Left ventricle myocardium inferior (tissue), 1 donor: Measurements from ENCODE around the gene CACNA1C. TPM values are rescaled to one million over a fixed set of nuclear protein-coding genes. Genes with fewer than 3 reads are reported as not detected.

Experiments used
- DNase-seq: peaks from one replicate; pipeline ENCODE4 v3.0.0-alpha.2; 2020
- H3K27ac ChIP-seq: fragments of 200-600 bp; replicated peaks from 2 replicates; pipeline ENCODE4 v1.8.0; 2021
- H3K27me3 ChIP-seq: fragments of 200-600 bp; 2 replicates; pipeline ENCODE4 v1.8.0; 2021; ENCODE audit warnings: low read depth
- H3K36me3 ChIP-seq: fragments of 200-600 bp; 2 replicates; pipeline ENCODE4 v1.8.0; 2021
- H3K4me1 ChIP-seq: fragments of 200-600 bp; 2 replicates; pipeline ENCODE4 v1.8.0; 2021
- H3K4me3 ChIP-seq: fragments of 200-600 bp; 2 replicates; pipeline ENCODE4 v1.8.0; 2021; ENCODE audit warnings: mild to moderate bottlenecking, moderate library complexity
- H3K9me3 ChIP-seq: fragments of 200-600 bp; replicated peaks from 2 replicates; pipeline ENCODE4 v1.8.0; 2021
- intact Hi-C: fragments of 100-400 bp; cut with micrococcal nuclease; formaldehyde crosslinking; loops from one replicate; pipeline ENCODE4 v1.11.0; 2022
- total RNA-seq: library from RNA; stranded (reverse); fragmentation: NEBNext Ultra II Directional; extraction: Animal tissue kit (Norgen Biotek cat#: 25700); gene quantifications from one replicate; pipeline ENCODE4 v1.2.1, GENCODE V29; 2021
- TF ChIP-seq, protein P1 (sequence below): fragments of 200-600 bp; IDR thresholded peaks from 2 replicates; pipeline ENCODE4 v1.8.0; 2021; ENCODE audit warnings: antibody characterized with exemption, mild to moderate bottlenecking, borderline replicate concordance
- donor health status: DM: no; HTN: yes; CAD: no; lungs with severe emphysema.

Gene CACNA1C
- total RNA-seq, 1 donor from 2014 or later, result 137 TPM

DNA sequence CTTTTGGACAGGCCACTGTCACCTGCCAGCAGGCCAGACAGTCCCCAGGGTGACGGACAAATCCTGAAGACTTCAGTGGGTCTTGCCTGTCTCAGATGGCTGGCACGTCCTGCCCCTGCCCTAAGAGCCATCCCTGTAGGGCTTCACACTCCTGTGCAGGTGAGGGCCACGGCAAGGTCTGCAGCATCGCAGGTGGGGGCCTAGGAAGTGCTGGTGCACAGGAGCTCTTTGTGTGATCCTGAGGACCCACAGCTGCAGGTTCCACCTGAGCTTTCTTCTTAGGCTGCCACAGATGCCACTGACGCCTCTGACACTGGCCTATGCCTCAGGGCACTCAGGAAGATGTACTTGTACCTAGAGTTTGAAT is 633.5 kb downstream of the CACNA1C start:
- TF ChIP-seq, protein P1, sequence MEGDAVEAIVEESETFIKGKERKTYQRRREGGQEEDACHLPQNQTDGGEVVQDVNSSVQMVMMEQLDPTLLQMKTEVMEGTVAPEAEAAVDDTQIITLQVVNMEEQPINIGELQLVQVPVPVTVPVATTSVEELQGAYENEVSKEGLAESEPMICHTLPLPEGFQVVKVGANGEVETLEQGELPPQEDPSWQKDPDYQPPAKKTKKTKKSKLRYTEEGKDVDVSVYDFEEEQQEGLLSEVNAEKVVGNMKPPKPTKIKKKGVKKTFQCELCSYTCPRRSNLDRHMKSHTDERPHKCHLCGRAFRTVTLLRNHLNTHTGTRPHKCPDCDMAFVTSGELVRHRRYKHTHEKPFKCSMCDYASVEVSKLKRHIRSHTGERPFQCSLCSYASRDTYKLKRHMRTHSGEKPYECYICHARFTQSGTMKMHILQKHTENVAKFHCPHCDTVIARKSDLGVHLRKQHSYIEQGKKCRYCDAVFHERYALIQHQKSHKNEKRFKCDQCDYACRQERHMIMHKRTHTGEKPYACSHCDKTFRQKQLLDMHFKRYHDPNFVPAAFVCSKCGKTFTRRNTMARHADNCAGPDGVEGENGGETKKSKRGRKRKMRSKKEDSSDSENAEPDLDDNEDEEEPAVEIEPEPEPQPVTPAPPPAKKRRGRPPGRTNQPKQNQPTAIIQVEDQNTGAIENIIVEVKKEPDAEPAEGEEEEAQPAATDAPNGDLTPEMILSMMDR, result no peak
- Histone ChIP-seq H3K27me3 (no peaks in the 10 kb centered on the region), H3K36me3 (peaks cover 80% of the 10 kb centered on the region), H3K9me3 (no peaks in the 10 kb centered on the region), H3K27ac (no peak overlapping the region), H3K4me1 (peaks cover 11% of the 10 kb centered on the region), H3K4me3 (no peak overlapping the region)
- intact Hi-C loops, result no loop called here
- DNase-seq, result no peak

DNA sequence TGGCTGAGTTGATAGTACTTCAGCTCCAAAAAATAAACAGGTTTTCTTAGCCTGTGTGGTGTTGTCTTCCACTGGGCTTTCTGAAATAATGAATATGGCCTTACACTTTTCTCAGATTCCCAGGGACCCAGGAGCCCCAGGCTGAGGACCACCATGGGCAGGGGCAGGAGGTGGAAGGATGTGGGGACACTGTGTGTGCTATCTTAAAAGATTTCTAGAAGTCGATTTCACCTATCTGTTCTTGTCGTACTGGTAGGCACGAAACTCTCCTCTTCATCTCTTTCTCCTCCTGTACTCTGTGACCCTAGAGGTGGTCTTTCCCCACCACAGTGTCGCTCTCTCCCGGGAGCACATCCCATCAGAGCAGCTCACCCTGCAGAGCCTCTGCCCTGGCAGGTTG is 634.3 kb downstream of the CACNA1C start:
- DNase-seq, result no peak
- TF ChIP-seq, protein P1, result no peak
- no peak overlapping the region for H3K4me3 ChIP-seq
- H3K27me3 ChIP-seq, result no peaks in the 10 kb centered on the region
- H3K36me3 ChIP-seq, result peaks cover 82% of the 10 kb centered on the region
- intact Hi-C loops, result no loop called here
- H3K4me1 ChIP-seq, result peaks cover 18% of the 10 kb centered on the region
- no peak overlapping the region for H3K27ac ChIP-seq
- H3K9me3 ChIP-seq, result no peaks in the 10 kb centered on the region

DNA sequence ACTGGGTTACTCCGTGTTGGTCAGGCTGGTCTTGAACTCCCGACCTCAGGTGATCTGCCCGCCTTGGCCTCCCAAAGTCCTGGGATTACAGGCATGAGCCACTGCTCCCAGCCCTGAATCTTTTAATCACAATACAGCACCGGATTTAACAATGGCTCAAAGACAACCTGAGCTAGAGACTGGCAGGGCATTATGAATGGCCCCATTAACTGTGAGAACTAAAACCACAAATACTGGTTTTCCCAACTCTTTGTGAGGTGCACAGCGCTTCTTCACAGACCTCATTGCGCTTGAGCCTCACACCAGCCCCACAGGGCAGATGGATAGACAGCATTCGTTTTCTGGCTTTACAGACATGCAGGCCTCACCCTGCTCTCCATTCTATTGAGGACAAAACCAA is 634.9 kb downstream of the CACNA1C start:
- DNase-seq, result no peak
- H3K36me3 ChIP-seq, result peaks cover 82% of the 10 kb centered on the region
- TF ChIP-seq, protein P1, result no peak
- H3K4me3 ChIP-seq, result no peak overlapping the region
- H3K4me1 ChIP-seq, result peaks cover 25% of the 10 kb centered on the region
- H3K9me3 ChIP-seq, result no peaks in the 10 kb centered on the region
- H3K27ac ChIP-seq, result no peak overlapping the region
- intact Hi-C loops, result no loop called here
- no peaks in the 10 kb centered on the region for H3K27me3 ChIP-seq

DNA sequence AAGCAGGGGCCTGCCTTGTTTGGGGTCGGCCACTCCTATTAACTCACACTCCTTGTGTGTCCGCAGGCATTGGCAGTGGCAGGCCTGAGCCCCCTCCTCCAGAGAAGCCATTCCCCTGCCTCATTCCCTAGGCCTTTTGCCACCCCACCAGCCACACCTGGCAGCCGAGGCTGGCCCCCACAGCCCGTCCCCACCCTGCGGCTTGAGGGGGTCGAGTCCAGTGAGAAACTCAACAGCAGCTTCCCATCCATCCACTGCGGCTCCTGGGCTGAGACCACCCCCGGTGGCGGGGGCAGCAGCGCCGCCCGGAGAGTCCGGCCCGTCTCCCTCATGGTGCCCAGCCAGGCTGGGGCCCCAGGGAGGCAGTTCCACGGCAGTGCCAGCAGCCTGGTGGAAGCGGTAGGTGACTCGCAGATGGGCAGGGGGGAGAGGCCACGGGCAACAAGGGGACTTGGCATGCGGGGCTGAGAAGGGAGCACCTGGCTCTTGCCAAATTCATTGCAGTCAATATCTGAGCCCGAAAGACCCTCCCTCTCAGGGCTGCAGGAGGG is 635.7 kb downstream of the CACNA1C start:
- no peak for DNase-seq
- TF ChIP-seq, protein P1, result no peak
- H3K27me3 ChIP-seq, result no peaks in the 10 kb centered on the region
- H3K36me3 ChIP-seq, result peaks cover 78% of the 10 kb centered on the region
- peaks cover 28% of the 10 kb centered on the region for H3K4me1 ChIP-seq
- H3K9me3 ChIP-seq, result no peaks in the 10 kb centered on the region
- H3K27ac ChIP-seq, result no peak overlapping the region
- intact Hi-C loops, result no loop called here
- no peak overlapping the region for H3K4me3 ChIP-seq

DNA sequence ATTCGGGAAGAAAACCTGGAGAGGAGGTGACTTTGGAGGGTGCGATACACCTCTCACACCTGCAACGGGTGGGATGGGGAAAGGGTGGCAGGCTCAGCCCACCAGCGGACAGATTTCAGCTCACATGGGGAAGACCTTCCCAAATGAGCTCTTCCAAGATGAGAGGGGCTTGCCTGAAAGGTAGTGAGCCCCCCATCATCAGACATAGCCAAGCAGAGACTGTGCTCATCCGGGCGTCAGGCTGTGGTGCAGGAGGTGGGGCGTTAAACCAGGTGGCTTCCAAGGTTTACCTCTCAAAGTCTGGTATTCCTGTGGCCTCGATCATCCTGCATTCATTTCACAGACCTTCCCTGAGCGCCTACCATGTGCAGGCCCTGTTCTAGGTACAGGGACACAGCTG is 636.6 kb downstream of the CACNA1C start:
- no peak overlapping the region for H3K4me3 ChIP-seq
- intact Hi-C loops, result no loop called here
- no peaks in the 10 kb centered on the region for H3K9me3 ChIP-seq
- no peaks in the 10 kb centered on the region for H3K27me3 ChIP-seq
- H3K36me3 ChIP-seq, result peaks cover 69% of the 10 kb centered on the region
- peaks cover 28% of the 10 kb centered on the region for H3K4me1 ChIP-seq
- no peak for DNase-seq
- H3K27ac ChIP-seq, result no peak overlapping the region
- TF ChIP-seq, protein P1, result no peak

DNA sequence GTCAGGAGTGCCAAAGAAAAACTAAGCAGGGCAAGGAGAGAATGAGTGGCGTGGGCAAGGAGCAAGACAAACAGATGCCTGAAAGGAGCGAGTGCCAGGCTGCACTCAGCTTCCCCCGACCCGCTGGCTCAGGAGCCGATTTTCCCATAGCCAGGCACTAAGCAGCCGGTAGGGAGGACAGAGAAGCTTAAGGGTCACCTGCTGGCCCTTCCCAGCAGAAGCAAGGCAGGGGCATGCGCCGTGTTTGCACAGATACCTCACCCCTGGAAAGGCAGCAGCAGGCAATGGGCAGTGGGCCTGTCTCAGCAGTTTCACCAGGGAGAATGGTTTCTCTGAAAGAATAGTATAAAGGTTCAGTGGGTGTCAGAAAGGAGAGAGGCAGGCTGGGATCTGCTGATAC is 637.1 kb downstream of the CACNA1C start:
- TF ChIP-seq, protein P1, result no peak
- Histone ChIP-seq H3K4me1 (peaks cover 28% of the 10 kb centered on the region), H3K27ac (no peak overlapping the region), H3K36me3 (peaks cover 64% of the 10 kb centered on the region), H3K4me3 (no peak overlapping the region), H3K9me3 (no peaks in the 10 kb centered on the region), H3K27me3 (no peaks in the 10 kb centered on the region)
- no peak for DNase-seq
- intact Hi-C loops, result no loop called here
